HG03095 (cell line): ENCODE measurements around the gene PLSCR3.

Source experiments
- ATAC-seq: cut with Tn5 transposase; IDR thresholded peaks from one replicate; pipeline ENCODE4 v1.9.1; 2021; ENCODE audit warnings: moderate library complexity; ENCODE audit not compliant: unreplicated experiment

PLSCR3 gene

DNA sequence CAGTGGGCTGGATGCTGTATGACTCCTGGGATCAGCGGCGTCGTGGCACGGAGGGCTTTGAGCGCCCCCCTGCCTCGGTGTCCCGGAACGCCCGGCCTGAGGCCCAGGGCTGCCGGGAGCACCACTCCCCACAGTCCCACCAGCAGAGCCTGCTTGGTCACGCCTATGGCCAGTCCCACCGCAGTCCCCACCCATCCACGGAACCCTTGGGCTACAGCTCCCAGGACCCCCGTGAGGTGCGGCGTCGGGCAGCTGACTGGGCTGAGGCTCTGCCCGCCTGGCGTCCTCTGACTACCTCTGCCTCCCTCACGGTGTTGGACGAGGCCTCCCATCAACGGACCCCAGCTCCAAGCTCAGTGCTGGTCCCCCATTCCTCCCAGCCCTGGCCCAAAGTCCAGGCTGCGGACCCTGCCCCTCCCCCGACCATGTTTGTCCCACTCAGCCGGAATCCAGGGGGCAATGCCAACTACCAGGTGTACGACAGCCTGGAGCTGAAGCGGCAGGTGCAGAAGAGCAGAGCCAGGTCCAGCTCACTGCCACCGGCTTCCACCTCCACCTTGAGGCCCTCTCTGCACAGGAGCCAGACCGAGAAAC, 32.7 kb upstream of the PLSCR3 start:
- no peak for ATAC-seq

DNA sequence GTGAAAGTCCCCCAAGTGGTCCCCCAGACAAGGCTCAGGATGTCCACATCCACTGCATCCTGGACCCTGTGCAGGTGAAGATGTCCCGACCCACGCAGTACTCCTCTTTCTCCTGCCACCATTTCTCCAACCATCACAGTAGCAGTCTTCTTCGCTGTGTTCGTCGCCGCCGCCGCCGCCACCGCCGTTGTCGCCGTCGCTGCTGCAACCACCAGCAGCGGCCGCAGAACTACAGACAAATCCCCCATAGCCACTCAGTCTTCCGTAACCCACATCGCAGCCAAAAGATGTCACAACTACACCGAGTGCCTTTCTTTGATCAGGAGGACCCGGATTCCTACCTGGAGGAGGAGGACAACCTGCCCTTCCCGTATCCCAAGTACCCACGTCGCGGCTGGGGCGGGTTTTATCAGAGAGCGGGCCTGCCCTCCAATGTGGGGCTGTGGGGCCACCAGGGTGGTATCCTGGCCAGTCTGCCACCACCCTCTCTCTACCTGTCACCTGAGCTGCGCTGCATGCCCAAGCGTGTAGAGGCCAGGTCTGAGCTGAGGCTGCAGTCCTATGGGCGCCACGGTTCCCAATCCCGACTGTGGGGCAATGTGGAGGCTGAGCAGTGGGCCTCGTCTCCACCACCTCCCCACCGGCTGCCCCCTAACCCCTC, 32.0 kb upstream of the PLSCR3 start:
- ATAC-seq: no peak

DNA sequence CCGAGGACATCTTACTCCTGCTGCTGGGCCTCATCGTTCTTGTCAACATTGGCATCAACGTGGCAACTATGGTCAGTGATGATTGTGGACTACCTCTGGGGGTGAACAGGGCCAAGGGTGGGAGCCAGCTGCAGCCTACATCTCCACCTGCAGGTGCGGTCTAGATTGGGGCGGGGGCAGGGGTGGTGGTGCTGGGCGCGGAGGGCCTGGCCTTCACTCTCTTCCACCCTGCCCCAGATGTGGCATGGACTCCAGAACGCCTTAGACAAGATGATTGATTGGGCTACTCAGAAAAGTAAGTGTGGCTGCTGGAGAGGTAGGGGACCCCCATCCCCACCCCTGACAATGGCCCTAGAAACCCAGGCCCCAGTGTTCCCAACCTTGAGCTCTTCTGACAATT, 31.4 kb upstream of the PLSCR3 start:
- no peak for ATAC-seq

DNA sequence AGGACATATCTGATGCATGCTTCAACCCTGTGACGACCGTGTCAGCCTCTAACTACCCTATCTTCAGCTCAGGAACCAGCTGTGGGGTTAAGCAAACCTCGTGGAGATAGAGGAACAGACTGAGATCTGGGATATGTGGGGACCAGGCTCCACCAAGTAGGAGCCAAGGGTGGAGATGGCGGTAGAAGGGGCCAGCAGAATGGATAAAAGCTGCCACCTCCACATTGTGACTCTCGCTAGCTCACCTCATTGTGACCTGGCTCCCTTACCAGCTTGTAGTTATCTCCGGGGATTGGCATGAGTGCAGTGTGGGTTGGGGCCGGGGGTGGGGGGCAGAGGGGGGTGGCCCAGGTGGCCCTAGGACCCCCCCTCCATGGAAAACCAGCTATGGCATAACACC, 31.0 kb upstream of the PLSCR3 start, which contains the start of gene SPEM2:
Gene SPEM2, plus strand, starts transcription at position 301 of the 400 bp plus-strand sequence. Its CDS starts 73 bp downstream, at position 374.
- ATAC-seq: no peak

DNA sequence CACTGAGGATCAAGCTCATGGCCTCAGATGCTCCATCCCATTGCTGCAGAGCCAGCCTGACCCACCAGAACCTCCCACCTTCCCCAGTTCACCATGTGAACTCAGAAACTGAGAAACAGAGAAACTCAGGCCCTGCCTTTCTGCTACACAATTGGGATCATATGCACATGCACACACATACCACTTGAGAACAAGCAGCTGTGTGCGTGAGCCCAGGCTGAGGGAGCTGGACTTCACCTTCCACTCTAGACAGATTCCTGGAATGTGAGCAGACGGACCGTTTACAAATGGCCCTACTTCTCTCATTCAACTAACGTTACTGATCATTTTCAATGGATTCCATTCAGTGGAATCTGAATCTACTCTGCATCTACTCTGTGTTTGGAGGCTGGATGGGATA, 29.4 kb upstream of the PLSCR3 start:
- no peak for ATAC-seq

- ATAC-seq: no peak
These were observed 26.9 kb upstream of the PLSCR3 start for GRCh38 chr17:7421186-7421585.

- ATAC-seq: no peak
These were observed 25.7 kb upstream of the PLSCR3 start, which contains the start of gene SPEM1 for GRCh38 chr17:7419819-7420610. SPEM1 (plus strand) TSS chr17:7420324; CDS start chr17:7420385, 61 bp downstream.

GRCh38 chr17:7418472-7419152, 24.3 kb upstream of the PLSCR3 start:
- no peak for ATAC-seq

DNA sequence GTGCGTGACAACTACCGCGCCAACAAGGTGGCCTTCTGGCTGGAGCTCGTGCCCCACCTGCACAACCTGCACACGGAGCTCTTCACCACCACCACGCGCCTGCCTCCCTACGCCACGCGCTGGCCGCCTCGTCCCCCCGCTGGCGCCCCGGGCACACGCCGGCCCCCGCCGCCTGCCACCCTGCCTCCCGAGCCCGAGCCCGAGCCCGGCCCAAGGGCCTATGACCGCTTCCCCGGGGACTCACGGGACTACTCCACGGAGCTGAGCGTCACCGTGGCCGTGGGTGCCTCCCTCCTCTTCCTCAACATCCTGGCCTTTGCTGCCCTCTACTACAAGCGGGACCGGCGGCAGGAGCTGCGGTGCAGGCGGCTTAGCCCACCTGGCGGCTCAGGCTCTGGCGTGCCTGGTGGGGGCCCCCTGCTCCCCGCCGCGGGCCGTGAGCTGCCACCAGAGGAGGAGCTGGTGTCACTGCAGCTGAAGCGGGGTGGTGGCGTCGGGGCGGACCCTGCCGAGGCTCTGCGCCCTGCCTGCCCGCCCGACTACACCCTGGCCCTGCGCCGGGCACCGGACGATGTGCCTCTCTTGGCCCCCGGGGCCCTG, 22.8 kb upstream of the PLSCR3 start:
- ATAC-seq: no peak

DNA sequence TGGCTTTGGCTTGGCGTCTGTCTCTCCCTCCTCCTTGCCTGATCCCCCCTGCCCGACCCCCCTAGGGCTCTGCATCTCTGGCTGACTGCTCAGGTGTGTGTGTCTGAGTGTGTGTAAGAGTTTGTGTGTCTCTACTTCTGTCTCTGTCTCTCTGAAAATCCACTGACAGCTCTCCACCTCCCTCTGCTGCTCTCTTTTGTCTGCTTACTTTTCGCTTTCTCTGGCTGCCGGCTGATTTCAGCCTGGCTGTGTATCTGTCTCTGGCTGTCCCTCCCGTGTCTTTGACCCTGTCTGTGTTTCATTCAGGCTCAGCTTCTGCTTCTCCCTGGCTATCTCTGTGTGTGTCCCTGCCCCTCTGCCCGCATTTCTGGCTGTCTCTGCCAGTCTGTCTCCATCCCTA, 22.0 kb upstream of the PLSCR3 start:
- ATAC-seq: no peak

DNA sequence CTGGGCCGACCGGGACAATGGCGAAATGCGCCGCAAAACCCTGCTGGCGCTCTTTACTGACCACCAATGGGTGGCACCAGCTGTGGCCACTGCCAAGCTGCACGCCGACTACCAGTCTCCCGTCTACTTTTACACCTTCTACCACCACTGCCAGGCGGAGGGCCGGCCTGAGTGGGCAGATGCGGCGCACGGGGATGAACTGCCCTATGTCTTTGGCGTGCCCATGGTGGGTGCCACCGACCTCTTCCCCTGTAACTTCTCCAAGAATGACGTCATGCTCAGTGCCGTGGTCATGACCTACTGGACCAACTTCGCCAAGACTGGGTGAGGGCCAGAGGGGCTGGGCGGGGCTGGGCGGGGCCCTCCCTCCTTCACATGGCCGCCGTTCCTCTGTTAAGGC, 21.5 kb upstream of the PLSCR3 start:
- ATAC-seq: no peak

DNA sequence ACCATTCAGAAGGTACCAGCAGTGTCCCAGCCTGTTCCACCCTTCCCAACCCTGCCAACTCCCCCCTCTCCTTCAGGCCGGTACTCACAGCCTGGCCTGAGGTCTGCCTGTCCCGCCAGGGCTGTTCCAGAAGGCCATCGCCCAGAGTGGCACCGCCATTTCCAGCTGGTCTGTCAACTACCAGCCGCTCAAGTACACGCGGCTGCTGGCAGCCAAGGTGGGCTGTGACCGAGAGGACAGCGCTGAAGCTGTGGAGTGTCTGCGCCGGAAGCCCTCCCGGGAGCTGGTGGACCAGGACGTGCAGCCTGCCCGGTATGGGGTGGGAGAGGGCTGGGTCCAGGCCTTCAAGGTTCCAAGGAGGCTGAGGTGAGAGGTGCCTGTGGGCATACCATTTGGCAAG, 20.5 kb upstream of the PLSCR3 start:
- no peak for ATAC-seq

GRCh38 chr17:7413346-7413985, 19.1 kb upstream of the PLSCR3 start:
- ATAC-seq: no peak

GRCh38 chr17:7411427-7411750, 17.1 kb upstream of the PLSCR3 start:
- ATAC-seq: no peak

DNA sequence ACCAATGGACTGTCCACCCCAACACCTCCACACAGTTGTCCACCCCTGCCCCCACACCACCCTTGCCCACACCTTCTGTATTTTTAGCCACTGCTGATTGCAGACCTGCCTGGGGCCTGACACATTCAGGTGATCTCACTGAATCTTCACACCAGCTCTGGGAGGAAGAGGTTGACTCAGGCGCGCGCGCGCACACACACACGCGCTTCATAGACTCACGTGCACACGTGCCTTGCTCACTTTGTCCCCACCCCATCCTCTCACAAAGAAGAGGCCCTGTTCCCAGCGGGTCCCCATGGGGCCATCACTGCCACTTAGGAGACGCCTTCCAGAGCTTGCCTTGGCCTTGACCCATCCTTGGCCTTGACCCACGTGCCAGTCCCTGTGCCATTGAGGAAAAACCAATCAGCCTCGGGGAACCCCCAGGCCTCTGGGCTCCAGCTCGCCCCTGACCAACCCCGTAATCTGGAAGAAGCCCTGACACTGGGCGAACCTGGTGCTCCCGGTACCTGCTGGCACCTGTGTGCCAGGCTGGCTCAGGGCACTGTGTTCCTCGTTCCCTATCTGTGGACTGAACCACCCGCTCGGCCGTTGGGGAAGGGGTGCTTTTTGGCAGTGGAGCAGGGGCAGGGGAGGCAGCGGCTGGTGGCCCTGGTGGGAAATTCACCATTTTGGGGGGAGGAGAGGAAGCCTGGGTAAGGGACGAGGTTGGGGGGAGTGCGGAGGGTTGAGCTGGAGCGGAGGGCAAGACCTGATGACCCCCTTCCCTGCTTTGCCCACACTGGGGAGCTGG, 16.5 kb upstream of the PLSCR3 start:
- ATAC-seq: no peak

DNA sequence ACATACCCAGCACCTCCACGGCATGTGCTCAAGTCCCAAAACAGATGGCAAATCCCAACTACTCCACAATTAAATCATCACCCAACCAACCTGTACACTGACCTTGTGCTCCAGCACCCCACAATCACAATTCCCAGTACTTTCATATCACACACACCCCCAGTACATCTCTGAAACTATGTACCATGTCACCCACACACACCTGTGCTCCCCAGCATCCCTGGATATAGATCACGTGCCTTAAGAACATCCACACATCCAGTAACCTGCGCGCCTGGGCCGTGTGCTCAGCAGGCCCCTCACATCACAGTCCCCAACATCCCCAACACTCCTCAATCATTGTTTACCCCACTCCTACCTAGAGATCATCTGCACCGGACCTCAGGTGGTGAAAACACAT, 15.4 kb upstream of the PLSCR3 start:
- no peak for ATAC-seq

- ATAC-seq: no peak
These were observed 14.5 kb upstream of the PLSCR3 start for GRCh38 chr17:7408863-7409262.

DNA sequence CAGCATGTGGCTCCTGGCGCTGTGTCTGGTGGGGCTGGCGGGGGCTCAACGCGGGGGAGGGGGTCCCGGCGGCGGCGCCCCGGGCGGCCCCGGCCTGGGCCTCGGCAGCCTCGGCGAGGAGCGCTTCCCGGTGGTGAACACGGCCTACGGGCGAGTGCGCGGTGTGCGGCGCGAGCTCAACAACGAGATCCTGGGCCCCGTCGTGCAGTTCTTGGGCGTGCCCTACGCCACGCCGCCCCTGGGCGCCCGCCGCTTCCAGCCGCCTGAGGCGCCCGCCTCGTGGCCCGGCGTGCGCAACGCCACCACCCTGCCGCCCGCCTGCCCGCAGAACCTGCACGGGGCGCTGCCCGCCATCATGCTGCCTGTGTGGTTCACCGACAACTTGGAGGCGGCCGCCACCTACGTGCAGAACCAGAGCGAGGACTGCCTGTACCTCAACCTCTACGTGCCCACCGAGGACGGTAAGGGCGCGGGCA, 14.0 kb upstream of the PLSCR3 start:
- ATAC-seq: no peak

- ATAC-seq: no peak
These were observed 13.3 kb upstream of the PLSCR3 start, which contains the start of gene NLGN2 for GRCh38 chr17:7407485-7408251. NLGN2 (plus strand) TSS chr17:7407845; CDS start chr17:7408256, 411 bp downstream.
